Measurements from ENCODE around the gene TMA16. TPM values are rescaled to one million over a fixed set of nuclear protein-coding genes. Genes with fewer than 3 reads are reported as not detected.

The TMA16 gene
- total RNA-seq, 4 donors from 2014 or later, result 20.0 to 57.9 (median 23.9) TPM

DNA sequence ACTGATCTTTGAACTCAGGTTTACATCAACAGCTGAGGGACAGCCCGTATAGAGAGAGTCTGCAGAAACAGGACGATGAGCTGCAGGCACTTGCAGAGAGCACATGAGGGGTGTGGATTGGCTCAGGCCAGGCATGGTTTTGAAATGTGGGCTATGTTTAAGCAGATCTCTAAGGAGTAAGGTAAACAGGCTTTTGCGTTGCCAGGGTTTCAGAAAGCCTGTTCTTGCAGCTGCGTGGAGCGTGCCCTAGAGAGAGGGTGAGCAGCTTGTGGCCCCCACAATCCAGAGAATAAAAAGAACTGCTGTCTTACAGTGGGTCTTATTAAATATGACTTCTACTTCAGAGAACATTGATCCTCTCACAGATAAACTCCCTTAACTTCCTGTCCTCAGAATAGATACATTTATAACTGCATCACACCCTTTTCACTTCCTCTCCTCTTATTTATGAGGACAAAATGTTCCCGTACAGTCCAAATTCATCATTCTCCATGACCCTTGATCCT, 64.1 kb downstream of the TMA16 start:
- TF ChIP-seq EP300 (IDR thresholded peaks at IDR 0.05), result no peak
- no peak for TF ChIP-seq POLR2AphosphoS5 (IDR thresholded peaks at IDR 0.05)
- TF ChIP-seq POLR2A (IDR thresholded peaks at IDR 0.05), result no peak
- TF ChIP-seq, protein P1, sequence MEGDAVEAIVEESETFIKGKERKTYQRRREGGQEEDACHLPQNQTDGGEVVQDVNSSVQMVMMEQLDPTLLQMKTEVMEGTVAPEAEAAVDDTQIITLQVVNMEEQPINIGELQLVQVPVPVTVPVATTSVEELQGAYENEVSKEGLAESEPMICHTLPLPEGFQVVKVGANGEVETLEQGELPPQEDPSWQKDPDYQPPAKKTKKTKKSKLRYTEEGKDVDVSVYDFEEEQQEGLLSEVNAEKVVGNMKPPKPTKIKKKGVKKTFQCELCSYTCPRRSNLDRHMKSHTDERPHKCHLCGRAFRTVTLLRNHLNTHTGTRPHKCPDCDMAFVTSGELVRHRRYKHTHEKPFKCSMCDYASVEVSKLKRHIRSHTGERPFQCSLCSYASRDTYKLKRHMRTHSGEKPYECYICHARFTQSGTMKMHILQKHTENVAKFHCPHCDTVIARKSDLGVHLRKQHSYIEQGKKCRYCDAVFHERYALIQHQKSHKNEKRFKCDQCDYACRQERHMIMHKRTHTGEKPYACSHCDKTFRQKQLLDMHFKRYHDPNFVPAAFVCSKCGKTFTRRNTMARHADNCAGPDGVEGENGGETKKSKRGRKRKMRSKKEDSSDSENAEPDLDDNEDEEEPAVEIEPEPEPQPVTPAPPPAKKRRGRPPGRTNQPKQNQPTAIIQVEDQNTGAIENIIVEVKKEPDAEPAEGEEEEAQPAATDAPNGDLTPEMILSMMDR (IDR thresholded peaks at IDR 0.05), result no peak
- H3K9me3 ChIP-seq, result no peaks in the 10 kb centered on the region
- H3K4me1 ChIP-seq, result peaks cover 16% of the 10 kb centered on the region
- H3K4me3 ChIP-seq, result no peak overlapping the region
- H3K36me3 ChIP-seq, result no peaks in the 10 kb centered on the region
- no peaks in the 10 kb centered on the region for H3K27me3 ChIP-seq
- DNase-seq (ENCODE audit: low spot score in 2 of 2), result peak in 1 of 2 donors; percentile 59
- 17% methylated on average over 6 of the region's 6 CpGs for WGBS
- peak overlapping the region; percentile 68 for H3K27ac ChIP-seq

DNA sequence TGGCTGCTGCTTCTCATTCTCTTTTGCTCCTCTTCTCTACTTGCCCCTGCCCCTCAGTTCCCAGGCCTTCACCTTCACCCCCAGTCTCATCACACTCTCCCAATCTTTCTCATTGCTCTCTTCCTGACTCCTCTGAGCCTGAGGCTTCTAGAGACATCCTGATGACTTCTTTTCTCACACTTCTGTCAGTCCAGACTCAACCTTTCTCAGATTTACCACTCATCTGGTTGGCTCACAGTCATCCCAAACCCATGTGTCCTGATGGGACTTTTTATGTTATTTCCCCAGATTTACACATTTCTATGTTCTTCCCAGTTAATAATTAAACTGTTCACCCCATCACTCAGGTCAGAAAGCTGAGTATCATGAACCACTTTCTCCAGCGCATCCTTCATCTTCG, 68.0 kb downstream of the TMA16 start:
- WGBS, result 93% methylated on average over 2 of the region's 2 CpGs
- no peaks in the 10 kb centered on the region for H3K36me3 ChIP-seq
- no peaks in the 10 kb centered on the region for H3K27me3 ChIP-seq
- no peak overlapping the region for H3K27ac ChIP-seq
- TF ChIP-seq POLR2AphosphoS5 (IDR thresholded peaks at IDR 0.05) (no peak), POLR2A (IDR thresholded peaks at IDR 0.05) (no peak), EP300 (IDR thresholded peaks at IDR 0.05) (no peak)
- TF ChIP-seq, protein P1 (IDR thresholded peaks at IDR 0.05), result no peak
- no peak for DNase-seq (ENCODE audit: low spot score in 2 of 2)
- H3K4me1 ChIP-seq, result peaks cover 13% of the 10 kb centered on the region
- H3K9me3 ChIP-seq, result no peaks in the 10 kb centered on the region
- no peak overlapping the region for H3K4me3 ChIP-seq

DNA sequence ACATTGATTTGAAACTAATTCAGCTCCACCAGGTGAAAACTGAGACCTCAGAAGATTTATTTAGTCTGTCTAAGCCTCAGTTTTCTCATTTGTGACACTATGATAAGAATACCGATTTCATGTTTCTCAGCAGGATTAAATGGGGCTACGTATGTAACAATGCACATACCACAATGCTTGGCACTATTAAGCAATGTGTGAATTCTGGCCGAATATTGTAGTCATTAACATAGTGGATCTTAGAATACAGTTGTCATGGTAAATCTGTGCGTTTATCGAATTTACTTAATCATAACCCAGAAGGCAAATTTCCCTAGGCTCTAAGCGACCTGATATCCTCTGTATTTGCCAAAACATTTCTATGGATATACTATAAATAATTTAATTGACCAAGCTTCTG, 69.1 kb downstream of the TMA16 start:
- Histone ChIP-seq H3K27ac (no peak overlapping the region), H3K27me3 (no peaks in the 10 kb centered on the region), H3K9me3 (no peaks in the 10 kb centered on the region), H3K4me1 (peaks cover 3% of the 10 kb centered on the region), H3K36me3 (no peaks in the 10 kb centered on the region), H3K4me3 (no peak overlapping the region)
- TF ChIP-seq, protein P1 (IDR thresholded peaks at IDR 0.05), result no peak
- no peak for TF ChIP-seq POLR2AphosphoS5 (IDR thresholded peaks at IDR 0.05)
- TF ChIP-seq POLR2A (IDR thresholded peaks at IDR 0.05), result no peak
- no peak for TF ChIP-seq EP300 (IDR thresholded peaks at IDR 0.05)
- 81% methylated on average over 6 of the region's 6 CpGs for WGBS
- DNase-seq (ENCODE audit: low spot score in 2 of 2), result no peak

DNA sequence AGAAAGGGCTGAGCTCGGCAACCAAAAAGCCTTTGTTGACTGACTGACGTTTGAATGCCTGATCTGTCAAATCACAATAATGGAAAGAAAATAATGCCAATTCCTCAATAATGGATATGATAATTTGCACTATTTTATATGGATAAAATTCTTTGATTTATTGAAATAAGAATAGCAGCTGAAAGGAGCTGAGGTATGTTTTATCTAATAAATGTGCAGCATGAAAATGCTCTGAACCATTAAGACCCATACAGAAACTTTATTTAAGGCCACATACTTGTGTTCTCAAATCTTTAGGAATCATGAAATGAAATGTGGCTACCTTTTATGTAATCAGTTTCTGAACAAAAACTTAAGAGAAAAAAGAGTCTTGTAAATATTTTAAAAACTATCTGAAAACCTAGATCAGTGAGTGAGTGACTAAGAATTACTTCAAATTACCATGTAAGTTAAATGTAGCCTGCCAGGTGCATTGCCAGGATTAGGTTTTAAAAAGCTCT, 69.8 kb downstream of the TMA16 start:
- Histone ChIP-seq H3K4me1 (no peaks in the 10 kb centered on the region), H3K36me3 (no peaks in the 10 kb centered on the region), H3K4me3 (no peak overlapping the region), H3K27me3 (no peaks in the 10 kb centered on the region), H3K9me3 (no peaks in the 10 kb centered on the region), H3K27ac (no peak overlapping the region)
- TF ChIP-seq, protein P1 (IDR thresholded peaks at IDR 0.05), result no peak
- TF ChIP-seq EP300 (IDR thresholded peaks at IDR 0.05) (no peak), POLR2A (IDR thresholded peaks at IDR 0.05) (no peak), POLR2AphosphoS5 (IDR thresholded peaks at IDR 0.05) (no peak)
- 85% methylated on average over 2 of the region's 2 CpGs for WGBS
- DNase-seq (ENCODE audit: low spot score in 2 of 2), result no peak

DNA sequence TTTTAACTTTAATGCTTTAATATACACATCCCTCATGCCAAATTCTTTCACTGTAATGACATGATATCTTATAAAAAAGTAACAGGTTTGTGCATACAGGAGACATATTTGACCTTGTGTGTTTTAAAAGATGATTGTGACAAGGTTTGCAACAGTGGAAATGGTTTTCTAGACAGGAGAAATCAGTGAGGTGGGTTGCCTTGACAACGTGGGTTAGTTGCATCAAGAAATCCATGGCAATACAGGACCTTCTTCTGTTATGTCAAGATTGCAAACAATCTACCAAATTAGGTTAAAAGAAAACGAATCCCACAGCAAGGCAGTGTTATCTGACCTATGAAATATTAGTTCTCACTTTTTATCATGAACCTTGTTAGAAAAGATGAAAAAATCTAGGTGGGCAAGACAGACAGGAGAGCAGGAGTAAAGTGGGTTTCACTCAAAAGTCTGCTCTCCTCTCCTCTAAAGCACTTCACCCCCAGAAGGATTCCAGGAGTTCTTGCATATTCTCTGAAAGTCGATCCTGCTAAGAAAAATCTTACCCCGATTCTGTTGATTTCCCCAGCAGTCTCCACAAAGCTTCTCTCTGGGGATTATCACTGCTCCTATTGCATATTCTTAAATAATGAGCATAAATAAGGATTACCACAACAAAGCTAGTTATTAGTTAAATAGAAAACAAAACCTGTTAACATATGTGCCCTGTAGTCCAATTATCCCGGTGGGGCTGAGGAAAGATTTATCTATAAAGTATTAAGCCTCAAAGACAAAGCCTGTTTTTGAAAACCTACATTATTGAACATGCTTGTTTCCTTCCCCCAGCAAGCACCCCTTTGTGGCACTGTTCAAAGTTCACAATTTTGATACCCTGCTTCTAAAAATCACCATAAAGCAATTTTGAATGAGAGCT, 71.0 kb downstream of the TMA16 start:
- 44% methylated on average over 5 of the region's 5 CpGs for WGBS
- no peak overlapping the region for H3K4me3 ChIP-seq
- H3K27ac ChIP-seq, result no peak overlapping the region
- no peaks in the 10 kb centered on the region for H3K27me3 ChIP-seq
- H3K9me3 ChIP-seq, result no peaks in the 10 kb centered on the region
- no peaks in the 10 kb centered on the region for H3K4me1 ChIP-seq
- no peak for DNase-seq (ENCODE audit: low spot score in 2 of 2)
- H3K36me3 ChIP-seq, result no peaks in the 10 kb centered on the region
- TF ChIP-seq POLR2A (IDR thresholded peaks at IDR 0.05) (no peak), POLR2AphosphoS5 (IDR thresholded peaks at IDR 0.05) (no peak), EP300 (IDR thresholded peaks at IDR 0.05) (no peak)
- TF ChIP-seq, protein P1 (IDR thresholded peaks at IDR 0.05), result no peak
